GM18858 (cell line): Measurements from ENCODE around the gene KLHL26.

Experiments
- ATAC-seq: cut with Tn5 transposase; IDR thresholded peaks from one replicate; pipeline ENCODE4 v1.9.1; 2021; ENCODE audit not compliant: unreplicated experiment

The KLHL26 gene

GRCh38 chr19:18601875-18602274, 35.0 kb upstream of the KLHL26 start:
- no peak for ATAC-seq

GRCh38 chr19:18603255-18603957, 33.4 kb upstream of the KLHL26 start:
- no peak for ATAC-seq

GRCh38 chr19:18603958-18604819, 32.6 kb upstream of the KLHL26 start:
- no peak for ATAC-seq

GRCh38 chr19:18604820-18605159, 32.0 kb upstream of the KLHL26 start:
- no peak for ATAC-seq

GRCh38 chr19:18605196-18605545, 31.7 kb upstream of the KLHL26 start:
- no peak for ATAC-seq

GRCh38 chr19:18605546-18606280, 31.1 kb upstream of the KLHL26 start:
- no peak for ATAC-seq

GRCh38 chr19:18606281-18607225, 30.3 kb upstream of the KLHL26 start, which contains the start of gene CRLF1:
TSS of gene CRLF1 (minus strand) at chr19:18606799. CDS start at chr19:18606656, 143 bp downstream.
- no peak for ATAC-seq

GRCh38 chr19:18607226-18608101, 29.4 kb upstream of the KLHL26 start:
- no peak for ATAC-seq

- ATAC-seq, result no peak
Observed at GRCh38 chr19:18608102-18608804, 28.6 kb upstream of the KLHL26 start.

- ATAC-seq, result no peak
Observed at GRCh38 chr19:18608805-18609716, 27.8 kb upstream of the KLHL26 start.

GRCh38 chr19:18609717-18610051, 27.1 kb upstream of the KLHL26 start:
- ATAC-seq, result no peak

- no peak for ATAC-seq
Observed at GRCh38 chr19:18610245-18610555, 26.6 kb upstream of the KLHL26 start.

- no peak for ATAC-seq
Observed at GRCh38 chr19:18610556-18611326, 26.1 kb upstream of the KLHL26 start.

- ATAC-seq, result no peak
Observed at GRCh38 chr19:18611327-18612050, 25.3 kb upstream of the KLHL26 start.

GRCh38 chr19:18612051-18612771, 24.6 kb upstream of the KLHL26 start:
- ATAC-seq, result no peak
